GM12892 (cell line): ENCODE data around the gene PPP1CA.

ENCODE experiments used
- POLR2A ChIP-seq: IDR thresholded peaks from 2 replicates; pipeline ENCODE4 v1.6.1; 2011; ENCODE audit warnings: low read depth, low read length, control low read depth
- POLR2AphosphoS5 ChIP-seq: IDR thresholded peaks from 2 replicates; pipeline ENCODE4 v1.6.1; 2011; ENCODE audit warnings: low read depth, low read length, control low read depth
- TAF1 ChIP-seq: IDR thresholded peaks from 2 replicates; pipeline ENCODE4 v1.6.1; 2011; ENCODE audit warnings: low read depth, mild to moderate bottlenecking, control low read depth, low read length, borderline replicate concordance

DNA sequence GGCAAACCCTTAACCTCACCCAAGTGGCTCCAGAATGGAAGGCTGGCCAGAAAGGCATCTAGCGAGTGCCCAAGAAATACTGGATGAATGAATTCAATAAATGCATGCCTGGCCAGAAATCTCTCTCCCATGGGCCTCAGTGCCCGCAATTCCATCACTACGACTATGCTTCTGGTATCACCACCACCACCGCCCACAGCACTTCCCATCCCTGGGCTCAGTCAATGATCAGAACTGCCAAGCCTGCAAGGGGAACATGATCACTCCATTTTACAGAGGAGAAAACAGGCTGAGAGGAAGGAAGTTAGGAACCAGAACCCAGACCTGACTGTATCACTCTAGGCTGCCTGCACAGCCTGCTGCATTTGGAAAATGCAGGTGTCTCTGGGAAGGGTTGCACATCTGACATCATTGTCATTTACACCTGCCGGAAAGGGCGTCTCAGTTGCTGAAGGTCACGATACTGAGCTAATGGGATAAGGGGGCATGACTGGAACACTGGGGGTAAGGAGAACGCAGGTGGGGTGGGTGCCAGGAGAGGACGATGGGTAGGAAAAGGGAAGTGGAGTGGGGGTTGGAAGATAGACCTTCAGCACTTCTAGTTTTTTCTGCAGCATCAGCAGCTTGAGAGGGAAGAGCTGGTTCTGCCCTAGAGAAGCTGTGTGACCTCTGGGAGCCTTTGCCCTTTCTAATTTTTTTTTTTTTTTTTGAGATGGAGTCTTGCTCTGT, 47.6 kb upstream of the PPP1CA start:
- no peak for TF ChIP-seq POLR2AphosphoS5
- TF ChIP-seq POLR2A: no peak; the same call in 1 of the 2 replicates
- TF ChIP-seq TAF1: no peak
